ENCODE results near the gene TMEM135. TPM values are rescaled to one million over a fixed set of nuclear protein-coding genes. Genes with fewer than 3 reads are reported as not detected.

TMEM135 gene
- total RNA-seq, 1 donor from 2014 or later = 46.4 TPM

GRCh38 chr11:87190071-87190470 lies 152.3 kb downstream of the TMEM135 start:
- no peak for DNase-seq (ENCODE audit: low spot score)
- Mint-ChIP-seq H3K9me3 (no peaks in the 10 kb centered on the region), H3K27ac (no peak overlapping the region), H3K4me1 (no peaks in the 10 kb centered on the region), H3K36me3 (no peaks in the 10 kb centered on the region), H3K4me3 (no peak overlapping the region), H3K27me3 (ENCODE audit: insufficient read depth, low read depth) (no peaks in the 10 kb centered on the region)
- H3K36me3 ChIP-seq = no peaks in the 10 kb centered on the region
- H3K27me3 ChIP-seq = no peaks in the 10 kb centered on the region
- no peaks in the 10 kb centered on the region for H3K4me1 ChIP-seq
- TF ChIP-seq EZH2phosphoT487 (IDR thresholded peaks at IDR 0.05) (no peak), EZH2 (IDR thresholded peaks at IDR 0.05) (no peak), CTCF (IDR thresholded peaks at IDR 0.05) (no peak)
- no peak overlapping the region for H3K4me2 ChIP-seq
- H3K9me3 ChIP-seq (ENCODE audit: low read depth) = no peaks in the 10 kb centered on the region
- no peak overlapping the region for H3K4me3 ChIP-seq
- no peak overlapping the region for H3K27ac ChIP-seq
- H2AFZ ChIP-seq (replicated peaks) = no peak overlapping the region
- no peaks in the 10 kb centered on the region for H3F3A ChIP-seq (ENCODE audit: low read depth)
- no peaks in the 10 kb centered on the region for H3K79me2 ChIP-seq (ENCODE audit: low read depth)
- H3K9ac ChIP-seq = no peak overlapping the region
- H4K20me1 ChIP-seq (ENCODE audit: low read depth) = no peaks in the 10 kb centered on the region

GRCh38 chr11:87193756-87194470 lies 156.2 kb downstream of the TMEM135 start:
- Mint-ChIP-seq H3K4me3 (no peak overlapping the region), H3K27ac (no peak overlapping the region), H3K27me3 (ENCODE audit: insufficient read depth, low read depth) (no peaks in the 10 kb centered on the region), H3K9me3 (peaks cover 2% of the 10 kb centered on the region), H3K4me1 (no peaks in the 10 kb centered on the region), H3K36me3 (no peaks in the 10 kb centered on the region)
- no peaks in the 10 kb centered on the region for H3K9me3 ChIP-seq (ENCODE audit: low read depth)
- no peaks in the 10 kb centered on the region for H3K36me3 ChIP-seq
- DNase-seq (ENCODE audit: low spot score) = no peak
- no peak overlapping the region for H3K4me3 ChIP-seq
- no peak overlapping the region for H3K9ac ChIP-seq
- H2AFZ ChIP-seq (replicated peaks) = no peak overlapping the region
- H3K4me2 ChIP-seq = no peak overlapping the region
- H3K27ac ChIP-seq = no peak overlapping the region
- H3K27me3 ChIP-seq = no peaks in the 10 kb centered on the region
- TF ChIP-seq EZH2 (IDR thresholded peaks at IDR 0.05) = no peak
- no peak for TF ChIP-seq EZH2phosphoT487 (IDR thresholded peaks at IDR 0.05)
- TF ChIP-seq CTCF (IDR thresholded peaks at IDR 0.05) = no peak
- no peaks in the 10 kb centered on the region for H3F3A ChIP-seq (ENCODE audit: low read depth)
- no peaks in the 10 kb centered on the region for H3K4me1 ChIP-seq
- no peaks in the 10 kb centered on the region for H4K20me1 ChIP-seq (ENCODE audit: low read depth)
- H3K79me2 ChIP-seq (ENCODE audit: low read depth) = no peaks in the 10 kb centered on the region

- H3K4me3 Mint-ChIP-seq = no peak overlapping the region
Measured at GRCh38 chr11:87194985-87195820, 157.5 kb downstream of the TMEM135 start.

More at GRCh38 chr11:87194985-87195820, 157.5 kb downstream of the TMEM135 start:
- H3K4me3 ChIP-seq = no peak overlapping the region
- H3K4me1 ChIP-seq = no peaks in the 10 kb centered on the region
- Mint-ChIP-seq H3K4me1 (no peaks in the 10 kb centered on the region), H3K27ac (no peak overlapping the region), H3K27me3 (ENCODE audit: insufficient read depth, low read depth) (no peaks in the 10 kb centered on the region), H3K36me3 (no peaks in the 10 kb centered on the region), H3K9me3 (peaks cover 2% of the 10 kb centered on the region)
- H3K4me2 ChIP-seq = no peak overlapping the region
- H4K20me1 ChIP-seq (ENCODE audit: low read depth) = no peaks in the 10 kb centered on the region
- no peaks in the 10 kb centered on the region for H3K36me3 ChIP-seq
- TF ChIP-seq CTCF (IDR thresholded peaks at IDR 0.05) (no peak), EZH2 (IDR thresholded peaks at IDR 0.05) (no peak), EZH2phosphoT487 (IDR thresholded peaks at IDR 0.05) (no peak)
- H3K27ac ChIP-seq = no peak overlapping the region
- DNase-seq (ENCODE audit: low spot score) = no peak
- H3F3A ChIP-seq (ENCODE audit: low read depth) = no peaks in the 10 kb centered on the region
- no peaks in the 10 kb centered on the region for H3K79me2 ChIP-seq (ENCODE audit: low read depth)
- H3K27me3 ChIP-seq = no peaks in the 10 kb centered on the region
- no peak overlapping the region for H3K9ac ChIP-seq
- H2AFZ ChIP-seq (replicated peaks) = no peak overlapping the region
- no peaks in the 10 kb centered on the region for H3K9me3 ChIP-seq (ENCODE audit: low read depth)

Data from neural progenitor cell (in vitro differentiated cells).